Keratinocyte (primary cell): ENCODE results near the gene CDCA5. TPM values are rescaled to one million over a fixed set of nuclear protein-coding genes. Genes with fewer than 3 reads are reported as not detected.

ENCODE experiments used
- DNase-seq: peaks from one replicate; pipeline ENCODE4 v3.0.0-alpha.2; 2011; ENCODE audit warnings: low read depth, missing footprints, low spot score
- FAIRE-seq: peaks from 2 replicates; lab custom pipeline; 2011; peaks lifted over from hg19 to GRCh38; lab: Jason Lieb, UNC
- H2AFZ ChIP-seq: 2 replicates; pipeline ENCODE4 v1.6.0; 2012; ENCODE audit warnings: low read length, control low read depth, inconsistent platforms; ENCODE audit not compliant: control insufficient read depth
- H3K27ac ChIP-seq: 2 replicates; pipeline ENCODE4 v1.5.1; 2011; ENCODE audit warnings: low read length; ENCODE audit not compliant: control insufficient read depth, insufficient read depth
- H3K27me3 ChIP-seq: 3 replicates; pipeline ENCODE4 v1.6.0; 2011; ENCODE audit warnings: low read length; ENCODE audit not compliant: control insufficient read depth, insufficient read depth; ENCODE audit errors: extremely low read depth
- H3K36me3 ChIP-seq, 2 experiments: 2 replicates in 1 of 2; 3 replicates in 1 of 2; pipeline ENCODE4 v1.5.1; 2011; ENCODE audit warnings: low read length in 2 of 2, mild to moderate bottlenecking in 1 of 2; ENCODE audit not compliant: control insufficient read depth in 2 of 2, insufficient read depth in 2 of 2; ENCODE audit errors: extremely low read depth in 1 of 2
- H3K4me1 ChIP-seq: 3 replicates; pipeline ENCODE4 v1.5.1; 2011; ENCODE audit warnings: low read length; ENCODE audit not compliant: control insufficient read depth, insufficient read depth; ENCODE audit errors: extremely low read depth
- H3K4me2 ChIP-seq: 3 replicates; pipeline ENCODE4 v1.6.0; 2011; ENCODE audit warnings: low read depth, low read length; ENCODE audit not compliant: control insufficient read depth, insufficient read depth; ENCODE audit errors: extremely low read depth
- H3K4me3 ChIP-seq, 3 experiments: fragments of 200-600 bp in 1 of 3; sonication (generic) in 1 of 3; 2 replicates in 2 of 3; 3 replicates in 1 of 3; pipeline ENCODE4 v1.5.1; 2011 to 2016; ENCODE audit warnings: low read length in 3 of 3, mild to moderate bottlenecking in 3 of 3, control low read depth in 2 of 3, inconsistent platforms in 1 of 3, low read depth in 1 of 3, mixed read lengths in 1 of 3, mixed run types in 1 of 3, moderate library complexity in 1 of 3; ENCODE audit not compliant: control insufficient read depth in 2 of 3, insufficient read depth in 2 of 3; ENCODE audit errors: extremely low read depth in 1 of 3
- H3K79me2 ChIP-seq: 2 replicates; pipeline ENCODE4 v1.6.0; 2012; ENCODE audit warnings: low read length; ENCODE audit not compliant: control insufficient read depth, insufficient read depth
- H3K9ac ChIP-seq: 3 replicates; pipeline ENCODE4 v1.6.0; 2011; ENCODE audit warnings: low read length; ENCODE audit not compliant: control insufficient read depth, insufficient read depth; ENCODE audit errors: extremely low read depth
- H3K9me1 ChIP-seq: 3 replicates; pipeline ENCODE4 v1.6.0; 2011; ENCODE audit warnings: low read length; ENCODE audit not compliant: control insufficient read depth, insufficient read depth; ENCODE audit errors: extremely low read depth
- H3K9me3 ChIP-seq: 2 replicates; pipeline ENCODE4 v1.5.1; 2012; ENCODE audit warnings: low read depth, low read length; ENCODE audit not compliant: control insufficient read depth
- H4K20me1 ChIP-seq: 3 replicates; pipeline ENCODE4 v1.6.0; 2011; ENCODE audit warnings: low read length; ENCODE audit not compliant: control insufficient read depth, insufficient read depth; ENCODE audit errors: extremely low read depth
- CTCF ChIP-seq, 3 experiments: IDR thresholded peaks in 1 of 3; conservative IDR thresholded peaks in 1 of 3; optimal IDR thresholded peaks in 1 of 3; 2 replicates in 2 of 3; 3 replicates in 1 of 3; pipeline versions ENCODE3 to v1.5.1; 2011; ENCODE audit warnings: low read length in 3 of 3, mild to moderate bottlenecking in 3 of 3, moderate library complexity in 2 of 3, control low read depth in 1 of 3, inconsistent platforms in 1 of 3; ENCODE audit not compliant: insufficient read depth in 2 of 3; ENCODE audit errors: extremely low read depth in 1 of 3
- EZH2 ChIP-seq: IDR thresholded peaks from one replicate; pipeline ENCODE4 v1.6.1; 2012; ENCODE audit warnings: inconsistent platforms, mild to moderate bottlenecking, low read length, moderate library complexity
- dilution Hi-C: fragments of 300-500 bp; cut with MboI; formaldehyde crosslinking; loops from one replicate; pipeline ENCODE4 v1.7.0; 2020; ENCODE audit warnings: low sequenced_read_pairs; ENCODE audit not compliant: extremely low pct_ligation_motif_present
- polyA plus RNA-seq, 5 experiments: library from polyadenylated mRNA; depleted of rRNA in 3 of 5; stranded (reverse) in 3 of 5; stranded (forward) in 1 of 5; unstranded in 1 of 5; fragments of >200 nt; gene quantifications; 1 replicate in 1 of 5; 2 replicates in 3 of 5; 3 replicates in 1 of 5; pipeline versions ENCODE4 v1.2.1 to v1.2.3, GENCODE V29; 2011 to 2012; ENCODE audit warnings: missing spikeins in 2 of 5, low read depth in 1 of 5, low replicate concordance in 1 of 5

Gene CDCA5
- polyA plus RNA-seq, 1 donor (not counting 4 experiments of a cell fraction or from before 2014, with no cell fraction given) = 8.0 TPM

GRCh38 chr11:65103476-65103875 lies 19.6 kb upstream of the CDCA5 start:
- Histone ChIP-seq H3K4me1 (no peaks in the 10 kb centered on the region), H3K4me2 (no peak overlapping the region), H3K4me3 (no peak overlapping the region), H3K36me3 (peaks cover 8 to 10% of the 10 kb centered on the region in 2 experiments), H3K9me3 (no peaks in the 10 kb centered on the region), H2AFZ (no peak overlapping the region), H3K27ac (no peak overlapping the region), H3K9ac (no peak overlapping the region), H4K20me1 (no peaks in the 10 kb centered on the region), H3K27me3 (no peaks in the 10 kb centered on the region), H3K79me2 (peaks cover 2% of the 10 kb centered on the region), H3K9me1 (no peaks in the 10 kb centered on the region)
- DNase-seq = no peak
- FAIRE-seq = no peak
- dilution Hi-C loops = no loop called here
- no peak for TF ChIP-seq CTCF (optimal IDR thresholded peaks at IDR 0.05 in 1 of 3, IDR thresholded peaks at IDR 0.05 in 1 of 3, conservative IDR thresholded peaks at IDR 0.05 in 1 of 3; ENCODE audit: extremely low read depth in 1 of 3, insufficient read depth in 2 of 3, low read length in 3 of 3)
- TF ChIP-seq EZH2 = no peak

GRCh38 chr11:65102142-65103095 lies 18.6 kb upstream of the CDCA5 start:
- dilution Hi-C loops = no loop called here
- H3K4me3 ChIP-seq = no peak overlapping the region
- no peaks in the 10 kb centered on the region for H3K9me1 ChIP-seq
- no peak for DNase-seq
- no peak overlapping the region for H3K9ac ChIP-seq
- no peak overlapping the region for H2AFZ ChIP-seq
- peaks cover 7% of the 10 kb centered on the region for H3K79me2 ChIP-seq
- H3K4me1 ChIP-seq = no peaks in the 10 kb centered on the region
- no peaks in the 10 kb centered on the region for H4K20me1 ChIP-seq
- H3K36me3 ChIP-seq = peaks cover 6 to 10% of the 10 kb centered on the region in 2 experiments
- no peaks in the 10 kb centered on the region for H3K27me3 ChIP-seq
- no peaks in the 10 kb centered on the region for H3K9me3 ChIP-seq
- H3K27ac ChIP-seq = no peak overlapping the region
- TF ChIP-seq EZH2 (no peak), CTCF (optimal IDR thresholded peaks at IDR 0.05 in 1 of 3, IDR thresholded peaks at IDR 0.05 in 1 of 3, conservative IDR thresholded peaks at IDR 0.05 in 1 of 3; ENCODE audit: extremely low read depth in 1 of 3, insufficient read depth in 2 of 3, low read length in 3 of 3) (no peak)
- no peak for FAIRE-seq
- no peak overlapping the region for H3K4me2 ChIP-seq
